HepG2 (cell line): Measurements from ENCODE around the gene MEGF6. TPM values are rescaled to one million over a fixed set of nuclear protein-coding genes. Genes with fewer than 3 reads are reported as not detected.

ENCODE experiments used
- ATAC-seq: fragments of 200-7000 bp; cut with Tn5 transposase; 3 replicates; pipeline ENCODE4 v1.9.1; 2020; ENCODE audit warnings: mild to moderate bottlenecking, moderate library complexity
- BruUV-seq: library from RNA; stranded (reverse); fragments of 400-500 nt; replicated peaks from 2 replicates; lab custom pipeline; 2021; lab: Mats Ljungman, UMichigan
- CTCF ChIA-PET: fragments of 300-600 bp; formaldehyde crosslinking; extraction: SDS; loops from one replicate; lab custom pipeline; 2021; ENCODE audit warnings: low total read pairs, inconsistent platforms, low intra/inter-chr PET ratio; lab: Yijun Ruan, JAX
- POLR2A ChIA-PET: fragments of 350-600 bp; sonication (Branson Sonifier 250); formaldehyde crosslinking; loops from one replicate; lab custom pipeline; 2020; ENCODE audit warnings: antibody characterized with exemption, inconsistent platforms; lab: Yijun Ruan, JAX
- DNase-seq: peaks from one replicate; pipeline ENCODE4 v3.0.0-alpha.2; 2015; ENCODE audit warnings: low spot score
- FAIRE-seq: peaks from 3 replicates; lab custom pipeline; 2011; peaks lifted over from hg19 to GRCh38; lab: Jason Lieb, UNC
- H2AFZ ChIP-seq: one replicate; pipeline ENCODE4 v1.6.1; 2011; ENCODE audit warnings: low read length, inconsistent platforms
- H3K27ac ChIP-seq: fragments of 300-600 bp; 3 replicates; pipeline ENCODE4 v1.8.0; 2011; ENCODE audit warnings: mixed run types, mild to moderate bottlenecking, mixed read lengths, low read length, inconsistent platforms; ENCODE audit not compliant: insufficient read depth; ENCODE audit errors: extremely low read length
- H3K27me3 ChIP-seq, 2 experiments: fragments of 200-600 bp in 1 of 2; 2 replicates in 1 of 2; 3 replicates in 1 of 2; pipeline versions ENCODE4 v1.6.0 to v1.8.0; 2011; ENCODE audit warnings: low read length in 2 of 2, mild to moderate bottlenecking in 2 of 2, moderate library complexity in 2 of 2, inconsistent platforms in 1 of 2; ENCODE audit not compliant: insufficient read depth in 2 of 2, control insufficient read depth in 1 of 2
- H3K36me3 ChIP-seq, 2 experiments: fragments of 200-600 bp in 1 of 2; replicated peaks in 1 of 2; 2 replicates in 1 of 2; 3 replicates in 1 of 2; pipeline versions ENCODE4 v1.5.1 to v1.8.0; 2011; ENCODE audit warnings: low read length in 2 of 2, inconsistent platforms in 1 of 2; ENCODE audit not compliant: insufficient read depth in 2 of 2, control insufficient read depth in 1 of 2
- H3K4me1 ChIP-seq: 2 replicates; pipeline ENCODE4 v1.5.1; 2012; ENCODE audit warnings: low read length, inconsistent platforms; ENCODE audit not compliant: insufficient read depth
- H3K4me2 ChIP-seq: 2 replicates; pipeline ENCODE4 v1.6.0; 2011; ENCODE audit warnings: low read depth, low read length, inconsistent platforms
- H3K4me3 ChIP-seq, 3 experiments: fragments of 200-600 bp in 1 of 3; sonication (generic), shearing (Covaris generic) in 1 of 3; replicated peaks in 1 of 3; 2 replicates each; pipeline ENCODE4 v1.5.1; 2011 to 2016; ENCODE audit warnings: low read length in 3 of 3, inconsistent platforms in 2 of 3, low read depth in 2 of 3, mild to moderate bottlenecking in 2 of 3, control low read depth in 1 of 3, mixed read lengths in 1 of 3; ENCODE audit not compliant: insufficient read depth in 1 of 3
- H3K79me2 ChIP-seq: one replicate; pipeline ENCODE4 v1.6.1; 2011; ENCODE audit warnings: low read length, inconsistent platforms; ENCODE audit not compliant: insufficient read depth
- H3K9ac ChIP-seq: 2 replicates; pipeline ENCODE4 v1.6.0; 2011; ENCODE audit warnings: mild to moderate bottlenecking, low read depth, low read length, inconsistent platforms; ENCODE audit not compliant: insufficient read depth
- H3K9me3 ChIP-seq: 2 replicates; pipeline ENCODE4 v1.5.1; 2012; ENCODE audit warnings: mild to moderate bottlenecking, low read length
- H4K20me1 ChIP-seq: 2 replicates; pipeline ENCODE4 v1.6.0; 2011; ENCODE audit warnings: inconsistent platforms, mild to moderate bottlenecking, low read length, moderate library complexity; ENCODE audit not compliant: insufficient read depth
- ATRX ChIP-seq: sonication (generic); formaldehyde crosslinking; IDR thresholded peaks from 2 replicates; pipeline ENCODE4 v1.4.0; 2020; ENCODE audit warnings: missing genetic modification reagents, borderline replicate concordance
- CENPX ChIP-seq: sonication (generic); formaldehyde crosslinking; IDR thresholded peaks from 2 replicates; pipeline ENCODE4 v1.9.0; 2021; ENCODE audit warnings: mild to moderate bottlenecking, missing genetic modification reagents, moderate library complexity
- HMGA1 ChIP-seq: sonication (generic); formaldehyde crosslinking; conservative IDR thresholded peaks from 2 replicates; pipeline ENCODE4 v1.4.0; 2020; ENCODE audit warnings: missing genetic modification reagents
- LBX2 ChIP-seq: sonication (generic); formaldehyde crosslinking; IDR thresholded peaks from 2 replicates; pipeline ENCODE4 v1.5.0; 2020; ENCODE audit warnings: missing genetic modification reagents, mild to moderate bottlenecking, borderline replicate concordance
- MXD4 ChIP-seq: IDR thresholded peaks from 2 replicates; pipeline ENCODE4 v1.6.1; 2016; ENCODE audit warnings: mild to moderate bottlenecking, missing biosample characterization, missing genetic modification reagents
- NCOR1 ChIP-seq: fragments of 200-600 bp; sonication (generic); IDR thresholded peaks from 2 replicates; pipeline ENCODE4 v1.7.0; 2017; ENCODE audit warnings: antibody characterized with exemption, low read length, borderline replicate concordance
- NFE2L2 ChIP-seq: fragments of 150-350 bp; IDR thresholded peaks from 2 replicates; pipeline ENCODE4 v1.6.1; 2014; ENCODE audit warnings: low read length
- RNF2 ChIP-seq: fragments of 450-650 bp; conservative IDR thresholded peaks from 2 replicates; pipeline ENCODE4 v1.6.1; 2016; ENCODE audit warnings: low read depth
- SKI ChIP-seq: fragments of 450-650 bp; IDR thresholded peaks from one replicate; pipeline ENCODE4 v1.6.1; 2018; ENCODE audit warnings: mild to moderate bottlenecking; ENCODE audit not compliant: partially characterized antibody
- SMARCE1 ChIP-seq: fragments of 450-650 bp; IDR thresholded peaks from 2 replicates; pipeline ENCODE4 v1.6.1; 2017; ENCODE audit warnings: borderline replicate concordance
- ZNF12 ChIP-seq: sonication (generic); formaldehyde crosslinking; IDR thresholded peaks from 2 replicates; pipeline ENCODE4 v1.5.0; 2020; ENCODE audit warnings: missing genetic modification reagents
- ZNF563 ChIP-seq: sonication (generic); formaldehyde crosslinking; IDR thresholded peaks from 2 replicates; pipeline ENCODE4 v1.8.0; 2022; ENCODE audit warnings: mild to moderate bottlenecking, moderate library complexity, missing genetic modification reagents
- ZNF572 ChIP-seq: sonication (generic); formaldehyde crosslinking; IDR thresholded peaks from 2 replicates; pipeline ENCODE4 v1.5.1; 2020; ENCODE audit warnings: mild to moderate bottlenecking, missing genetic modification reagents
- WGBS: methylation state at CpG from one replicate; pipeline ENCODE4 v1.1.6; 2017; ENCODE audit warnings: low lambda C conversion rate; 5-methylcytosine and 5-hydroxymethylcytosine counted together
- in situ Hi-C: cut with HindIII; loops from 2 replicates; pipeline ENCODE4 v1.10.0; 2017; ENCODE audit warnings: low pct_unique_long_range_greater_than_20kb; ENCODE audit not compliant: extremely low pct_ligation_motif_present
- intact Hi-C: fragments of 100-400 bp; cut with micrococcal nuclease; formaldehyde crosslinking; loops from one replicate; pipeline ENCODE4 v1.10.0; 2022; ENCODE audit not compliant: unreplicated experiment
- polyA plus RNA-seq, 8 experiments: library from polyadenylated mRNA; depleted of rRNA in 3 of 8; stranded (reverse) in 7 of 8; unstranded in 1 of 8; fragments of >200 nt; fragmentation: Illumina TruSeq in 4 of 8; extraction: Trizol in 4 of 8; gene quantifications; 2 replicates each; pipeline versions ENCODE4 v1.2.1 to v1.2.3, GENCODE V29; 2011 to 2016; ENCODE audit warnings: low read depth in 4 of 8, missing spikeins in 1 of 8, mixed read lengths in 1 of 8; ENCODE audit not compliant: insufficient read depth in 1 of 8
- total RNA-seq, 5 experiments: library from RNA; depleted of rRNA; stranded (reverse); fragments of >200 nt; fragmentation: Illumina TruSeq; extraction: Trizol; gene quantifications; 2 replicates each; pipeline ENCODE4 v1.2.3, GENCODE V29; 2016; ENCODE audit warnings: low read depth in 1 of 5
- TF ChIP-seq, protein P1 (sequence below): sonication (generic); formaldehyde crosslinking; IDR thresholded peaks from 2 replicates; pipeline ENCODE4 v1.8.0; 2022; ENCODE audit warnings: mild to moderate bottlenecking, missing genetic modification reagents; ENCODE audit not compliant: insufficient replicate concordance

Gene MEGF6
- total and polyA plus RNA-seq, 2 of the 13 experiments (the other 11 are each of a cell fraction or from before 2014, with no cell fraction given) = 1.9 TPM

DNA sequence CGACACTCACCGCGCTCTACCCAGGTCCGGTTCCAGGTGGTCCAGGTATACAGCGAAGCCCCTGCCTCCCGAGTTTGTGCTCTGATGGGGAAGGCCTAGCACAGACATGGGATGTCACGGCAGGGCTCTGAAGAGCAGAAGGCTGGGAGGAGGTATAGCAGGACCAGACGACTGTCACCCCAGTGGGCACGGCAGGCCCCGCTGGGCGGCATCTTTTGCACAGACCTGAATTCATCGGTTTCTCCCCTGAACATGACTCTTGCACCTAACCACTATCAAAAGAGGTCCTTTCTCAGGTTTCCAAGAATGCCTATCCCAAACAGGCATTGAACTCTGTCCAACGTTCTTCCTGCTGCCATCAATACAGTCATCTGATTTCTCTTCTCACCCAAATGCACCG, 126.3 kb downstream of the MEGF6 start:
- in situ Hi-C loops = no loop called here
- TF ChIP-seq NCOR1 (no peak), SMARCE1 (no peak), ZNF563 (CRISPR knock-in tag) (no peak), RNF2 (no peak), SKI (no peak), ATRX (CRISPR knock-in tag) (no peak), CENPX (no peak), HMGA1 (CRISPR knock-in tag) (no peak), ZNF572 (CRISPR knock-in tag) (no peak), ZNF12 (CRISPR knock-in tag) (no peak), NFE2L2 (no peak), LBX2 (no peak), MXD4 (no peak)
- TF ChIP-seq, protein P1, sequence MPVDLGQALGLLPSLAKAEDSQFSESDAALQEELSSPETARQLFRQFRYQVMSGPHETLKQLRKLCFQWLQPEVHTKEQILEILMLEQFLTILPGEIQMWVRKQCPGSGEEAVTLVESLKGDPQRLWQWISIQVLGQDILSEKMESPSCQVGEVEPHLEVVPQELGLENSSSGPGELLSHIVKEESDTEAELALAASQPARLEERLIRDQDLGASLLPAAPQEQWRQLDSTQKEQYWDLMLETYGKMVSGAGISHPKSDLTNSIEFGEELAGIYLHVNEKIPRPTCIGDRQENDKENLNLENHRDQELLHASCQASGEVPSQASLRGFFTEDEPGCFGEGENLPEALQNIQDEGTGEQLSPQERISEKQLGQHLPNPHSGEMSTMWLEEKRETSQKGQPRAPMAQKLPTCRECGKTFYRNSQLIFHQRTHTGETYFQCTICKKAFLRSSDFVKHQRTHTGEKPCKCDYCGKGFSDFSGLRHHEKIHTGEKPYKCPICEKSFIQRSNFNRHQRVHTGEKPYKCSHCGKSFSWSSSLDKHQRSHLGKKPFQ (CRISPR knock-in tag) = no peak
- TF ChIP-seq, all 625 proteins: peak for 0
- H4K20me1 ChIP-seq = no peaks in the 10 kb centered on the region
- H3K36me3 ChIP-seq = no peaks in the 10 kb centered on the region; a peak in 1 of 5 replicates
- no peak overlapping the region for H3K4me3 ChIP-seq
- CTCF ChIA-PET = interaction anchor here (1.7 to 3.0 kb wide), 2 partner anchors 25 to 32 kb away, joined by 3 to 70 read pairs; partner anchors contain the start of gene ARHGEF16
- no peak for ATAC-seq
- BruUV-seq = no TSS peak
- H3K9ac ChIP-seq = no peak overlapping the region
- H2AFZ ChIP-seq = no peak overlapping the region
- 84% methylated on average over 14 of the region's 14 CpGs for WGBS
- 0 out of 5 replicates have a peak, but pooled peaks cover 1 to 6% of the 10 kb centered on the region in 2 experiments for H3K27me3 ChIP-seq
- H3K4me2 ChIP-seq = no peak overlapping the region
- H3K27ac ChIP-seq = no peak overlapping the region
- peaks cover 32% of the 10 kb centered on the region for H3K4me1 ChIP-seq
- intact Hi-C loops = no loop called here
- H3K79me2 ChIP-seq = no peaks in the 10 kb centered on the region
- H3K9me3 ChIP-seq = peaks cover 11% of the 10 kb centered on the region; the same call in 1 of the 2 replicates
- FAIRE-seq = no peak
- DNase-seq = no peak
- POLR2A ChIA-PET = interaction anchor here (1.6 to 2.2 kb wide), 2 partner anchors 13 to 32 kb away, joined by 4 to 13 read pairs; no protein-coding TSS in a partner anchor
